Upper lobe of left lung (tissue), 6 donors: Measurements from ENCODE around the gene MRPL58. TPM values are rescaled to one million over a fixed set of nuclear protein-coding genes. Genes with fewer than 3 reads are reported as not detected.
A peak's percentile ranks its signal among the peaks of the same experiment; 100 is the strongest.
"Not testable (repeated sequence)": the region's sequence is repeated elsewhere in the genome, so short reads cannot be mapped to it uniquely, and the experiment has no call there.

Experiments used
- ATAC-seq, 2 donors: fragments of 200-7000 bp; cut with Tn5 transposase; one replicate each; pipeline ENCODE4 v1.9.1; 2022; ENCODE audit warnings: mild to moderate bottlenecking in 2 of 2, moderate library complexity in 2 of 2; ENCODE audit not compliant: low FRiP score in 2 of 2
- DNase-seq, 2 donors: peaks; one replicate each; pipeline ENCODE4 v3.0.0-alpha.2; 2019 to 2020
- H3K27ac ChIP-seq, 4 donors: fragments of 200-600 bp; sonication (generic); one replicate each; pipeline ENCODE4 v1.5.1; 2016 to 2019
- H3K27me3 ChIP-seq, 4 donors: fragments of 200-600 bp; sonication (generic); one replicate each; pipeline ENCODE4 v1.5.1; 2017 to 2019
- H3K36me3 ChIP-seq, 4 donors: fragments of 200-600 bp; sonication (generic); one replicate each; pipeline ENCODE4 v1.5.1; 2016 to 2019
- H3K4me1 ChIP-seq, 4 donors: fragments of 200-600 bp; sonication (generic); one replicate each; pipeline ENCODE4 v1.5.1; 2018 to 2019
- H3K4me3 ChIP-seq, 4 donors: fragments of 200-600 bp; sonication (generic); one replicate each; pipeline ENCODE4 v1.5.1; 2017 to 2019; ENCODE audit warnings: mild to moderate bottlenecking in 2 of 4, moderate library complexity in 1 of 4
- H3K9me3 ChIP-seq, 4 donors: fragments of 200-600 bp; sonication (generic); one replicate each; pipeline ENCODE4 v1.5.1; 2018 to 2019
- CTCF ChIP-seq, 6 experiments: fragments of 450-650 bp in 4 of 6; fragments of 200-600 bp in 2 of 6; sonication (generic) in 2 of 6; IDR thresholded peaks; one replicate each; pipeline ENCODE4 v1.5.1; 2016 to 2019; ENCODE audit warnings: antibody characterized with exemption in 6 of 6
- EP300 ChIP-seq, 4 donors: sonication (generic); formaldehyde crosslinking; IDR thresholded peaks; one replicate each; pipeline ENCODE4 v1.5.1; 2017; ENCODE audit warnings: antibody characterized with exemption in 4 of 4, control low read depth in 2 of 4
- POLR2A ChIP-seq, 4 donors: fragments of 450-650 bp; IDR thresholded peaks; one replicate each; pipeline ENCODE4 v1.5.1; 2016 to 2017; ENCODE audit warnings: antibody characterized with exemption in 4 of 4, mild to moderate bottlenecking in 2 of 4
- POLR2AphosphoS5 ChIP-seq, 2 donors: sonication (generic); formaldehyde crosslinking; IDR thresholded peaks; one replicate each; pipeline ENCODE4 v1.5.1; 2017; ENCODE audit warnings: antibody characterized with exemption in 2 of 2
- WGBS, 2 donors: methylation state at CpG; one replicate each; pipeline ENCODE4 v1.1.5; 2017 to 2018; 5-methylcytosine and 5-hydroxymethylcytosine counted together
- total RNA-seq, 6 donors: library from RNA; depleted of rRNA in 4 of 6; stranded (reverse); fragments of >200 nt in 4 of 6; gene quantifications; one replicate each; pipeline versions ENCODE4 v1.1.0 to v1.2.1, GENCODE V29; 2016 to 2021
- donor health status: DM: no; HTN: no; CAD: no; lungs with moderate emphysema.
- donor health status: DM: no; HTN: yes; CAD: no; lungs with severe emphysema.

MRPL58 gene
- total RNA-seq, 6 donors from 2014 or later, result 10.5 to 41.0 (median 21.8) TPM

GRCh38 chr17:74968361-74968780 lies 44.1 kb upstream of the MRPL58 start:
- Histone ChIP-seq H3K27ac (peak overlapping the region in 3 of 4 donors; percentile 21 to 76 (median 34)), H3K4me3 (no peak overlapping the region), H3K36me3 (peaks cover 0 to 3% (median 0%) of the 10 kb centered on the region in 4 donors), H3K9me3 (no peaks in the 10 kb centered on the region), H3K4me1 (peaks cover 25 to 47% (median 32%) of the 10 kb centered on the region in 4 donors), H3K27me3 (peaks cover 0 to 10% (median 7%) of the 10 kb centered on the region in 4 donors)
- DNase-seq (peak in 1 of 2 donors; percentile 32), ATAC-seq (peak in 1 of 2 donors; percentile 20)
- TF ChIP-seq CTCF (IDR thresholded peaks at IDR 0.05), result no peak
- TF ChIP-seq POLR2AphosphoS5 (IDR thresholded peaks at IDR 0.05), result no peak
- TF ChIP-seq POLR2A (IDR thresholded peaks at IDR 0.05), result no peak
- no peak for TF ChIP-seq EP300 (IDR thresholded peaks at IDR 0.05)
- 57 to 80% methylated on average over 1 to 5 of the region's 5 CpGs for WGBS, 2 donors

- not testable (repeated sequence) for H3K9me3 ChIP-seq, DNase-seq, H3K4me3 ChIP-seq, H3K36me3 ChIP-seq, ATAC-seq
- Histone ChIP-seq H3K27me3 (peaks cover 0 to 10% (median 7%) of the 10 kb centered on the region in 4 donors), H3K27ac (peak overlapping the region in 2 of 4 donors; percentile 36 to 76), H3K4me1 (peaks cover 25 to 47% (median 32%) of the 10 kb centered on the region in 4 donors)
- 94 to 95% methylated on average over 5 of the region's 5 CpGs for WGBS, 2 donors
Observed at GRCh38 chr17:74969501-74969900, 43.0 kb upstream of the MRPL58 start.

- TF ChIP-seq EP300 (IDR thresholded peaks at IDR 0.05) (no peak), POLR2AphosphoS5 (IDR thresholded peaks at IDR 0.05) (peak in 1 of 2 donors; percentile 51), POLR2A (IDR thresholded peaks at IDR 0.05) (no peak), CTCF (IDR thresholded peaks at IDR 0.05) (no peak)
- Histone ChIP-seq H3K4me1 (peaks cover 25 to 47% (median 32%) of the 10 kb centered on the region in 4 donors), H3K9me3 (no peaks in the 10 kb centered on the region), H3K4me3 (peak overlapping the region in 3 of 4 donors; percentile 73 to 83 (median 74)), H3K27ac (peak overlapping the region in 3 of 4 donors; percentile 76 to 82 (median 81)), H3K36me3 (no peaks in the 10 kb centered on the region), H3K27me3 (peaks cover 0 to 10% (median 7%) of the 10 kb centered on the region in 4 donors)
- 65 to 67% methylated on average over 1 to 3 of the region's 3 CpGs for WGBS, 2 donors
- ATAC-seq (peak in 1 of 2 donors; percentile 35), DNase-seq (no peak)
Observed at GRCh38 chr17:74970395-74970794, 42.1 kb upstream of the MRPL58 start.

- no peak for ATAC-seq
- no peak for TF ChIP-seq EP300 (IDR thresholded peaks at IDR 0.05)
- no peak for TF ChIP-seq POLR2AphosphoS5 (IDR thresholded peaks at IDR 0.05)
- TF ChIP-seq CTCF (IDR thresholded peaks at IDR 0.05), result no peak
- TF ChIP-seq POLR2A (IDR thresholded peaks at IDR 0.05), result no peak
- 56 to 67% methylated on average over 5 to 8 of the region's 8 CpGs for WGBS, 2 donors
- H3K4me3 ChIP-seq, result peak overlapping the region; percentile 73 to 91 (median 78)
- no peak for DNase-seq
- no peaks in the 10 kb centered on the region for H3K36me3 ChIP-seq
- no peaks in the 10 kb centered on the region for H3K9me3 ChIP-seq
- H3K4me1 ChIP-seq, result peaks cover 25 to 47% (median 32%) of the 10 kb centered on the region in 4 donors
- H3K27ac ChIP-seq, result peak overlapping the region; percentile 64 to 82 (median 78)
- H3K27me3 ChIP-seq, result peaks cover 0 to 10% (median 7%) of the 10 kb centered on the region in 4 donors
Observed at GRCh38 chr17:74971069-74971841, 41.2 kb upstream of the MRPL58 start.

- H3K36me3 ChIP-seq, result no peaks in the 10 kb centered on the region
- 23 to 30% methylated on average over 2 to 8 of the region's 9 CpGs for WGBS, 2 donors
- H3K4me1 ChIP-seq, result peaks cover 25 to 47% (median 32%) of the 10 kb centered on the region in 4 donors
- H3K27ac ChIP-seq, result peak overlapping the region; percentile 64 to 82 (median 78)
- DNase-seq (no peak), ATAC-seq (peak in 1 of 2 donors; percentile 3)
- peak overlapping the region; percentile 73 to 91 (median 78) for H3K4me3 ChIP-seq
- TF ChIP-seq EP300 (IDR thresholded peaks at IDR 0.05) (no peak), POLR2AphosphoS5 (IDR thresholded peaks at IDR 0.05) (no peak), POLR2A (IDR thresholded peaks at IDR 0.05) (no peak), CTCF (IDR thresholded peaks at IDR 0.05) (no peak)
- peaks cover 0 to 10% (median 7%) of the 10 kb centered on the region in 4 donors for H3K27me3 ChIP-seq
- no peaks in the 10 kb centered on the region for H3K9me3 ChIP-seq
Observed at GRCh38 chr17:74971842-74972106, 40.7 kb upstream of the MRPL58 start.
